Hepatocyte (in vitro differentiated cells): ENCODE measurements around the gene RAB3IP. TPM values are rescaled to one million over a fixed set of nuclear protein-coding genes. Genes with fewer than 3 reads are reported as not detected.

Experiments used
- DNase-seq: peaks from one replicate; pipeline ENCODE4 v3.0.0-alpha.2; 2016; ENCODE audit warnings: low spot score
- H2AFZ ChIP-seq: fragments of 200-600 bp; sonication (generic); 2 replicates; pipeline ENCODE4 v1.6.0; 2016; ENCODE audit warnings: antibody characterized with exemption, mild to moderate bottlenecking
- H3K27ac ChIP-seq: fragments of 200-600 bp; sonication (generic); 2 replicates; pipeline ENCODE4 v1.5.1; 2016; ENCODE audit warnings: mild to moderate bottlenecking
- H3K27me3 ChIP-seq: fragments of 200-600 bp; sonication (generic); 2 replicates; pipeline ENCODE4 v1.6.1; 2016
- H3K36me3 ChIP-seq: fragments of 200-600 bp; sonication (generic); replicated peaks from 2 replicates; pipeline ENCODE4 v1.5.1; 2016; ENCODE audit warnings: low read depth; ENCODE audit not compliant: insufficient read depth
- H3K4me1 ChIP-seq: fragments of 200-600 bp; sonication (generic); 2 replicates; pipeline ENCODE4 v1.5.1; 2016; ENCODE audit warnings: mild to moderate bottlenecking, moderate library complexity; ENCODE audit not compliant: insufficient read depth
- H3K4me2 ChIP-seq: fragments of 200-600 bp; sonication (generic); 2 replicates; pipeline ENCODE4 v1.6.0; 2016
- H3K4me3 ChIP-seq: fragments of 200-600 bp; sonication (generic); 2 replicates; pipeline ENCODE4 v1.5.1; 2016; ENCODE audit warnings: mild to moderate bottlenecking
- H3K79me2 ChIP-seq: fragments of 200-600 bp; sonication (generic); 2 replicates; pipeline ENCODE4 v1.6.0; 2017; ENCODE audit warnings: mild to moderate bottlenecking
- H3K9me2 ChIP-seq: fragments of 200-600 bp; sonication (generic); replicated peaks from 2 replicates; pipeline ENCODE4 v1.6.0; 2017; ENCODE audit warnings: mild to moderate bottlenecking; ENCODE audit not compliant: insufficient read depth
- H3K9me3 ChIP-seq: fragments of 200-600 bp; sonication (generic); 2 replicates; pipeline ENCODE4 v1.5.1; 2016; ENCODE audit warnings: low read depth, mild to moderate bottlenecking
- H4K20me1 ChIP-seq: fragments of 200-600 bp; sonication (generic); 2 replicates; pipeline ENCODE4 v1.6.0; 2016; ENCODE audit warnings: mild to moderate bottlenecking; ENCODE audit not compliant: insufficient read depth, poor library complexity, severe bottlenecking
- CTCF ChIP-seq: fragments of 200-600 bp; sonication (generic); IDR thresholded peaks from 2 replicates; pipeline ENCODE4 v1.5.1; 2016; ENCODE audit warnings: antibody characterized with exemption, mild to moderate bottlenecking; ENCODE audit not compliant: poor library complexity
- EZH2 ChIP-seq: fragments of 200-600 bp; sonication (generic); IDR thresholded peaks from 2 replicates; pipeline ENCODE4 v1.6.1; 2016; ENCODE audit warnings: antibody characterized with exemption, mild to moderate bottlenecking, borderline replicate concordance
- EZH2phosphoT487 ChIP-seq: fragments of 200-600 bp; sonication (generic); IDR thresholded peaks from one replicate; pipeline ENCODE4 v1.6.1; 2018; ENCODE audit warnings: antibody characterized with exemption, mild to moderate bottlenecking, low read depth, moderate library complexity; ENCODE audit not compliant: unreplicated experiment, severe bottlenecking
- WGBS: methylation state at CpG from one replicate; pipeline ENCODE4 v1.1.6; 2016; ENCODE audit warnings: low lambda C conversion rate; ENCODE audit errors: missing lambda C conversion rate; 5-methylcytosine and 5-hydroxymethylcytosine counted together
- polyA plus RNA-seq: library from polyadenylated mRNA; unstranded; fragments of >200 nt; fragmentation: Nextera tagmentation; extraction: Ambion mirVana; gene quantifications from 2 replicates; pipeline ENCODE4 v1.2.1, GENCODE V29; 2016
- total RNA-seq: library from RNA; depleted of rRNA; stranded (reverse); fragments of >200 nt; gene quantifications from 2 replicates; pipeline ENCODE4 v1.2.3, GENCODE V29; 2014

RAB3IP gene
- total and polyA plus RNA-seq, 2 experiments from 2014 or later = 34.2 to 41.3 TPM

GRCh38 chr12:69837191-69837590 lies 98.5 kb downstream of the RAB3IP start:
- Histone ChIP-seq H3K9me2 (no peaks in the 10 kb centered on the region), H3K36me3 (no peaks in the 10 kb centered on the region), H3K4me2 (no peak overlapping the region), H3K27me3 (no peaks in the 10 kb centered on the region), H3K27ac (peak overlapping the region; percentile 87), H3K79me2 (no peaks in the 10 kb centered on the region), H2AFZ (no peak overlapping the region), H4K20me1 (no peaks in the 10 kb centered on the region), H3K9me3 (no peaks in the 10 kb centered on the region), H3K4me1 (peaks cover 18% of the 10 kb centered on the region), H3K4me3 (no peak overlapping the region)
- 92% methylated on average over 4 of the region's 4 CpGs for WGBS
- no peak for DNase-seq
- TF ChIP-seq EZH2phosphoT487 (no peak), CTCF (no peak), EZH2 (no peak)

- Histone ChIP-seq H3K27me3 (no peaks in the 10 kb centered on the region), H2AFZ (no peak overlapping the region), H3K4me3 (no peak overlapping the region), H3K36me3 (no peaks in the 10 kb centered on the region), H4K20me1 (no peaks in the 10 kb centered on the region), H3K4me1 (peaks cover 18% of the 10 kb centered on the region), H3K9me2 (no peaks in the 10 kb centered on the region), H3K4me2 (peak overlapping the region; percentile 57), H3K9me3 (no peaks in the 10 kb centered on the region), H3K27ac (peak overlapping the region; percentile 87), H3K79me2 (no peaks in the 10 kb centered on the region)
- TF ChIP-seq EZH2phosphoT487 (no peak), CTCF (no peak), EZH2 (no peak)
- DNase-seq = peak; percentile 43
- 73% methylated on average over 4 of the region's 4 CpGs for WGBS
Measured at GRCh38 chr12:69837657-69838415, 99.2 kb downstream of the RAB3IP start.

- Histone ChIP-seq H3K79me2 (no peaks in the 10 kb centered on the region), H3K9me2 (no peaks in the 10 kb centered on the region), H3K4me3 (no peak overlapping the region), H3K36me3 (no peaks in the 10 kb centered on the region), H3K4me2 (no peak overlapping the region), H4K20me1 (no peaks in the 10 kb centered on the region), H3K27ac (peak overlapping the region; percentile 31), H2AFZ (no peak overlapping the region), H3K27me3 (no peaks in the 10 kb centered on the region), H3K9me3 (no peaks in the 10 kb centered on the region), H3K4me1 (peaks cover 13% of the 10 kb centered on the region)
- no peak for DNase-seq
- 70% methylated on average over 3 of the region's 3 CpGs for WGBS
- TF ChIP-seq EZH2 (no peak), CTCF (no peak), EZH2phosphoT487 (no peak)
Measured at GRCh38 chr12:69840727-69841126, 102.1 kb downstream of the RAB3IP start.
